MCF 10A (cell line): ENCODE results near the gene SPATA4. TPM values are rescaled to one million over a fixed set of nuclear protein-coding genes. Genes with fewer than 3 reads are reported as not detected.

Experiments
- BruUV-seq: library from RNA; stranded (reverse); fragments of 400-500 nt; replicated peaks from 2 replicates; lab custom pipeline; 2021; lab: Mats Ljungman, UMichigan
- CTCF ChIA-PET: fragments of 300-600 bp; sonication (Branson Sonifier 250); formaldehyde crosslinking; extraction: SDS; loops from one replicate; lab custom pipeline; 2021; ENCODE audit warnings: antibody characterized with exemption, inconsistent platforms; lab: Yijun Ruan, JAX
- POLR2A ChIA-PET: fragments of 300-600, 350-650 bp; sonication (Branson Sonifier 250); formaldehyde crosslinking; extraction: SDS; loops from one replicate; lab custom pipeline; 2020; ENCODE audit warnings: antibody characterized with exemption, inconsistent platforms; lab: Yijun Ruan, JAX
- DNase-seq: peaks from one replicate; pipeline ENCODE4 v3.0.0-alpha.2; 2018; ENCODE audit not compliant: unreplicated experiment
- H3K27ac Mint-ChIP-seq: one replicate; pipeline ENCODE4 v1.8.0; 2022; ENCODE audit warnings: mild to moderate bottlenecking, low read depth, mixed read lengths; ENCODE audit not compliant: unreplicated experiment
- H3K27me3 Mint-ChIP-seq: one replicate; pipeline ENCODE4 v1.8.0; 2022; ENCODE audit warnings: mixed read lengths; ENCODE audit not compliant: insufficient read depth, unreplicated experiment
- H3K36me3 Mint-ChIP-seq: one replicate; pipeline ENCODE4 v1.8.0; 2022; ENCODE audit warnings: mild to moderate bottlenecking, moderate library complexity, mixed read lengths; ENCODE audit not compliant: insufficient read depth, unreplicated experiment
- H3K4me1 Mint-ChIP-seq: one replicate; pipeline ENCODE4 v1.8.0; 2022; ENCODE audit warnings: mixed read lengths; ENCODE audit not compliant: insufficient read depth, unreplicated experiment
- H3K4me3 Mint-ChIP-seq: one replicate; pipeline ENCODE4 v1.8.0; 2022; ENCODE audit warnings: mild to moderate bottlenecking, moderate library complexity, mixed read lengths; ENCODE audit not compliant: unreplicated experiment
- H3K9me3 Mint-ChIP-seq: one replicate; pipeline ENCODE4 v1.8.0; 2022; ENCODE audit warnings: mixed read lengths; ENCODE audit not compliant: unreplicated experiment
- intact Hi-C: fragments of 100-400 bp; cut with micrococcal nuclease; formaldehyde crosslinking; loops from 2 replicates; pipeline ENCODE4 v1.14.1; 2022
- total RNA-seq: library from RNA; stranded (reverse); gene quantifications from 2 replicates; pipeline ENCODE4 v1.2.3, GENCODE V29; 2022
- TF ChIP-seq, protein P1 (sequence below): fragments of 200-600 bp; IDR thresholded peaks from one replicate; pipeline ENCODE4 v1.8.0; 2022; ENCODE audit warnings: antibody characterized with exemption, mild to moderate bottlenecking; ENCODE audit not compliant: unreplicated experiment

SPATA4 gene
- total RNA-seq, 1 experiment from 2014 or later, result 0.21 TPM

DNA sequence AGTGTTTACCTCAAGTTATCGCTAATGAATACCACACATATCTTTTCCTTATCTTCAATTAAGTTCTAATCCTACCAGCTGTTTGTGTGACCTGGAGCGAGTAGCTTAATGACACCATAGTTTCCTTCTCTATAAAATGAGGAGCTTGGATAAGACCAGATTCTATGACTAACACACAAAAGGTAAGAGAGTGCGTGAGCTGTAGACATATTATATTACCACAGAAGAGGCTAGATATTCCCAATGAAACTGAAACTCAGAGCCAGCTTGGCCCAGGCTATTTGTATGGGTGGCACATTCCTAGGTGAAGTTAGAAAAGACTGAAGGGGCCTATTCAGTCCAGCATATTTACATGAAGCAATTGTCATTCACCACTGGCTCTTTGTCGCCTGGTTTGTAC is 43.4 kb upstream of the SPATA4 start:
- ChIA-PET CTCF (interaction anchor here (0.6 to 0.8 kb wide), 4 partner anchors 13 to 87 kb away, joined by 3 to 4 read pairs (median 4); no protein-coding TSS in a partner anchor), POLR2A (interaction anchor here (0.7 to 0.9 kb wide), 3 partner anchors 15 to 88 kb away, joined by 3 to 4 read pairs (median 3); partner anchors contain the start of gene SPCS3)
- H3K27me3 Mint-ChIP-seq, result no peaks in the 10 kb centered on the region
- no peaks in the 10 kb centered on the region for H3K4me1 Mint-ChIP-seq
- TF ChIP-seq, protein P1, sequence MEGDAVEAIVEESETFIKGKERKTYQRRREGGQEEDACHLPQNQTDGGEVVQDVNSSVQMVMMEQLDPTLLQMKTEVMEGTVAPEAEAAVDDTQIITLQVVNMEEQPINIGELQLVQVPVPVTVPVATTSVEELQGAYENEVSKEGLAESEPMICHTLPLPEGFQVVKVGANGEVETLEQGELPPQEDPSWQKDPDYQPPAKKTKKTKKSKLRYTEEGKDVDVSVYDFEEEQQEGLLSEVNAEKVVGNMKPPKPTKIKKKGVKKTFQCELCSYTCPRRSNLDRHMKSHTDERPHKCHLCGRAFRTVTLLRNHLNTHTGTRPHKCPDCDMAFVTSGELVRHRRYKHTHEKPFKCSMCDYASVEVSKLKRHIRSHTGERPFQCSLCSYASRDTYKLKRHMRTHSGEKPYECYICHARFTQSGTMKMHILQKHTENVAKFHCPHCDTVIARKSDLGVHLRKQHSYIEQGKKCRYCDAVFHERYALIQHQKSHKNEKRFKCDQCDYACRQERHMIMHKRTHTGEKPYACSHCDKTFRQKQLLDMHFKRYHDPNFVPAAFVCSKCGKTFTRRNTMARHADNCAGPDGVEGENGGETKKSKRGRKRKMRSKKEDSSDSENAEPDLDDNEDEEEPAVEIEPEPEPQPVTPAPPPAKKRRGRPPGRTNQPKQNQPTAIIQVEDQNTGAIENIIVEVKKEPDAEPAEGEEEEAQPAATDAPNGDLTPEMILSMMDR, result no peak
- intact Hi-C loops, result no loop called here
- H3K27ac Mint-ChIP-seq, result no peak overlapping the region
- DNase-seq, result no peak
- no peak overlapping the region for H3K4me3 Mint-ChIP-seq
- no peaks in the 10 kb centered on the region for H3K36me3 Mint-ChIP-seq
- no TSS peak for BruUV-seq
- H3K9me3 Mint-ChIP-seq, result no peaks in the 10 kb centered on the region

DNA sequence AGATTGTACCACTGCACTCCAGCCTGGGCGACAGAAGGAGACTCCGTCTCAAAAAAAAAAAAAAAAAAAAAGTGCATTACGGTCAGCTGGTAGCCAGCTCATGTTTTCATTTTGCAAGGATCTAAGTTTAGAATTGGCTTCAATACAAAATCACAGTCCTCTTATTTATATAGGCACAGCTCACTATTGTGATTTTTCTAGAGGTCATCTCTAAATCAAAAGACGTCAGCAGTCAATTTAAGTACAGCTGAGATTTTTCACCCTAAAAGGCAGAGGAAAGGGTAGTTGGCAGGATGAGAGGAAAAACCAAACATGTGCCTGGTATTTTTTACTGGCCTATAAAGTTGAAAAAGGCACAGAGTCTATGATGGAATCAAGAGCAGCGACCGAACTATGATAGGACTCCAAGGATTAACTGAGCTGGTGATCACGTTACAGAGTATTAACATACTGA is 42.8 kb upstream of the SPATA4 start:
- no peaks in the 10 kb centered on the region for H3K27me3 Mint-ChIP-seq
- no peaks in the 10 kb centered on the region for H3K36me3 Mint-ChIP-seq
- no peaks in the 10 kb centered on the region for H3K4me1 Mint-ChIP-seq
- no peaks in the 10 kb centered on the region for H3K9me3 Mint-ChIP-seq
- BruUV-seq, result no TSS peak
- TF ChIP-seq, protein P1, result no peak
- H3K4me3 Mint-ChIP-seq, result no peak overlapping the region
- POLR2A ChIA-PET, result interaction anchor here (0.7 to 0.9 kb wide), 3 partner anchors 14 to 89 kb away, joined by 3 to 4 read pairs (median 3); partner anchors contain the start of gene SPCS3
- CTCF ChIA-PET, result interaction anchor here (0.6 to 0.7 kb wide), 3 partner anchors 11 to 15 kb away, joined by 3 read pairs; no protein-coding TSS in a partner anchor
- peak; percentile 13 for DNase-seq
- intact Hi-C loops, result no loop called here
- no peak overlapping the region for H3K27ac Mint-ChIP-seq

GRCh38 chr4:176236946-176237345 is 41.6 kb upstream of the SPATA4 start:
- Mint-ChIP-seq H3K27me3 (no peaks in the 10 kb centered on the region), H3K4me1 (no peaks in the 10 kb centered on the region)
- DNase-seq, result no peak

GRCh38 chr4:176230836-176231235 is 35.5 kb upstream of the SPATA4 start:
- H3K4me1 Mint-ChIP-seq, result no peaks in the 10 kb centered on the region
- POLR2A ChIA-PET, result no interaction called here
- intact Hi-C loops, result no loop called here
- H3K4me3 Mint-ChIP-seq, result no peak overlapping the region
- H3K27me3 Mint-ChIP-seq, result no peaks in the 10 kb centered on the region
- DNase-seq, result no peak
- no peaks in the 10 kb centered on the region for H3K9me3 Mint-ChIP-seq
- no peaks in the 10 kb centered on the region for H3K36me3 Mint-ChIP-seq
- CTCF ChIA-PET, result no interaction called here
- no TSS peak for BruUV-seq
- no peak overlapping the region for H3K27ac Mint-ChIP-seq
- TF ChIP-seq, protein P1, result no peak

More at GRCh38 chr4:176236946-176237345, 41.6 kb upstream of the SPATA4 start:
- Mint-ChIP-seq H3K4me3 (no peak overlapping the region), H3K27ac (no peak overlapping the region), H3K9me3 (no peaks in the 10 kb centered on the region), H3K36me3 (no peaks in the 10 kb centered on the region)
- ChIA-PET CTCF (no interaction called here), POLR2A (no interaction called here)
- intact Hi-C loops, result no loop called here
- TF ChIP-seq, protein P1, result no peak
- no TSS peak for BruUV-seq
